SK-N-SH treated with all-trans-retinoic acid at 6 μM for 48 hours (cell line): ENCODE results near the gene FANCE.

Experiments
- ARNTL ChIP-seq: fragments of 450-650 bp; formaldehyde crosslinking; IDR thresholded peaks from 2 replicates; pipeline ENCODE4 v1.5.0; 2020; ENCODE audit warnings: low read depth, mild to moderate bottlenecking, moderate library complexity, borderline replicate concordance
- BACH2 ChIP-seq: fragments of 250-450 bp; sonication (Bioruptor Pico); IDR thresholded peaks from 2 replicates; pipeline ENCODE4 v1.9.0; 2021; ENCODE audit warnings: mild to moderate bottlenecking, borderline replicate concordance
- ISL1 ChIP-seq: fragments of 250-450 bp; sonication (Bioruptor Pico); IDR thresholded peaks from 2 replicates; pipeline ENCODE4 v2.1.2; 2022; ENCODE audit warnings: mild to moderate bottlenecking, moderate library complexity
- OSR1 ChIP-seq: fragments of 250-450 bp; sonication (Bioruptor Pico); IDR thresholded peaks from 2 replicates; pipeline ENCODE4 v1.8.0; 2022; ENCODE audit warnings: moderate library complexity, mild to moderate bottlenecking, inconsistent platforms
- PPARA ChIP-seq: fragments of 250-450 bp; sonication (Bioruptor Pico); IDR thresholded peaks from 2 replicates; pipeline ENCODE4 v1.5.0; 2020; ENCODE audit warnings: mild to moderate bottlenecking, borderline replicate concordance
- RARB ChIP-seq: fragments of 250-450 bp; sonication (Bioruptor Pico); IDR thresholded peaks from 2 replicates; pipeline ENCODE4 v1.8.0; 2021; ENCODE audit warnings: mild to moderate bottlenecking, moderate library complexity
- SNAI2 ChIP-seq: fragments of 250-450 bp; sonication (Bioruptor Pico); IDR thresholded peaks from 2 replicates; pipeline ENCODE4 v1.5.0; 2020; ENCODE audit warnings: mild to moderate bottlenecking, moderate library complexity
- TCF4 ChIP-seq: fragments of 250-450 bp; sonication (Bioruptor Pico); IDR thresholded peaks from 2 replicates; pipeline ENCODE4 v1.8.0; 2021; ENCODE audit warnings: mild to moderate bottlenecking, moderate library complexity, borderline replicate concordance
- ZC3H10 ChIP-seq: fragments of 250-450 bp; sonication (Bioruptor Pico); IDR thresholded peaks from 2 replicates; pipeline ENCODE4 v1.5.1; 2021; ENCODE audit warnings: mild to moderate bottlenecking, moderate library complexity
- ZFP3 ChIP-seq: fragments of 250-450 bp; sonication (Bioruptor Pico); IDR thresholded peaks from 2 replicates; pipeline ENCODE4 v1.5.0; 2020; ENCODE audit warnings: mild to moderate bottlenecking, moderate library complexity
- ZNF8 ChIP-seq: fragments of 450-650 bp; formaldehyde crosslinking; IDR thresholded peaks from 2 replicates; pipeline ENCODE4 v1.5.0; 2020; ENCODE audit warnings: mild to moderate bottlenecking, moderate library complexity
- TF ChIP-seq, protein P1 (sequence below): fragments of 250-450 bp; sonication (Bioruptor Pico); IDR thresholded peaks from 2 replicates; pipeline ENCODE4 v1.8.0; 2021; ENCODE audit warnings: low read depth, mild to moderate bottlenecking, moderate library complexity, borderline replicate concordance
- TF ChIP-seq, protein P2 (sequence below): fragments of 250-450 bp; sonication (Bioruptor Pico); IDR thresholded peaks from 2 replicates; pipeline ENCODE4 v1.8.0; 2020; ENCODE audit warnings: mild to moderate bottlenecking, moderate library complexity, borderline replicate concordance
- TF ChIP-seq, protein P3 (sequence below): fragments of 250-450 bp; sonication (Bioruptor Pico); IDR thresholded peaks from 2 replicates; pipeline ENCODE4 v1.5.0; 2020; ENCODE audit warnings: mild to moderate bottlenecking, moderate library complexity

DNA sequence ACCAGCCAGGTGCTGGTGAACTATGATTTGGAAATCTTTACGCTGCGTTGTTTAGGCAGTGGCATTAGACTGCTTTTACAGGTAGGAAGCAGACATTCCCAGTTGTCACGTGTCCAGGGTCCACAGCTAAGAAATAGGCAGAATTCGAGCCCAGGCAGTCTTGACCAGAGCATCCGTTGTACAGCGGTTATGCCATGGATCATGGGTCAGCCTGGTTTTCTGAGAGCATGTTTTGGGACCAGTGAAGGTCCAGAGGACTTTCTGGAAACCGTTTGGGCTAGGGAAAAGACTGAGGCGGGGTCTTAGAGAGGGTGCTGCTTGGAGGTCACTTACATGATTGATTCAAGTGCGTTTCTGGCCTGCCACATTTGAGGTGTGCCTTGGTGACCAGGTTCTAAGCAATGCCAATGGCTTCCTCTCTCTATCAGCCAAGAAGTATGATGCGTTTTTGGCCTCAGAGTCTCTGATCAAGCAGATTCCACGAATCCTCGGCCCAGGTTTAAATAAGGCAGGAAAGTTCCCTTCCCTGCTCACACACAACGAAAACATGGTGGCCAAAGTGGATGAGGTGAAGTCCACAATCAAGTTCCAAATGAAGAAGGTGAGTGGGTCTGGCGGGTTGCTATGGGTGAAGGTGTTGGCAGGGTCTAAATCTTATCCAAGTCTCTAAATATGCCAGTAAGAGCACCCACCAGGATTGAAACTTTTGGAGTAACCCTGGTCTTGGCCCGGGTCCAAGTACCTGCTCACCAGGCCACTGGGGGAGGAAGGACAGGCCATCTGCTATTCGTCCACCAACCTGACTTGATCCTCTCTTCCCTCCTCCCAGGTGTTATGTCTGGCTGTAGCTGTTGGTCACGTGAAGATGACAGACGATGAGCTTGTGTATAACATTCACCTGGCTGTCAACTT, 17.9 kb downstream of the FANCE start:
- no peak for TF ChIP-seq SNAI2 (CRISPR knock-in tag)
- no peak for TF ChIP-seq ARNTL (CRISPR knock-in tag)
- no peak for TF ChIP-seq ISL1 (CRISPR knock-in tag)
- TF ChIP-seq OSR1 (CRISPR knock-in tag) = no peak
- TF ChIP-seq, protein P1, sequence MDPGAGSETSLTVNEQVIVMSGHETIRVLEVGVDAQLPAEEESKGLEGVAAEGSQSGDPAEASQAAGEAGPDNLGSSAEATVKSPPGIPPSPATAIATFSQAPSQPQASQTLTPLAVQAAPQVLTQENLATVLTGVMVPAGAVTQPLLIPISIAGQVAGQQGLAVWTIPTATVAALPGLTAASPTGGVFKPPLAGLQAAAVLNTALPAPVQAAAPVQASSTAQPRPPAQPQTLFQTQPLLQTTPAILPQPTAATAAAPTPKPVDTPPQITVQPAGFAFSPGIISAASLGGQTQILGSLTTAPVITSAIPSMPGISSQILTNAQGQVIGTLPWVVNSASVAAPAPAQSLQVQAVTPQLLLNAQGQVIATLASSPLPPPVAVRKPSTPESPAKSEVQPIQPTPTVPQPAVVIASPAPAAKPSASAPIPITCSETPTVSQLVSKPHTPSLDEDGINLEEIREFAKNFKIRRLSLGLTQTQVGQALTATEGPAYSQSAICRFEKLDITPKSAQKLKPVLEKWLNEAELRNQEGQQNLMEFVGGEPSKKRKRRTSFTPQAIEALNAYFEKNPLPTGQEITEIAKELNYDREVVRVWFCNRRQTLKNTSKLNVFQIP (CRISPR knock-in tag) = no peak
- TF ChIP-seq, protein P2, sequence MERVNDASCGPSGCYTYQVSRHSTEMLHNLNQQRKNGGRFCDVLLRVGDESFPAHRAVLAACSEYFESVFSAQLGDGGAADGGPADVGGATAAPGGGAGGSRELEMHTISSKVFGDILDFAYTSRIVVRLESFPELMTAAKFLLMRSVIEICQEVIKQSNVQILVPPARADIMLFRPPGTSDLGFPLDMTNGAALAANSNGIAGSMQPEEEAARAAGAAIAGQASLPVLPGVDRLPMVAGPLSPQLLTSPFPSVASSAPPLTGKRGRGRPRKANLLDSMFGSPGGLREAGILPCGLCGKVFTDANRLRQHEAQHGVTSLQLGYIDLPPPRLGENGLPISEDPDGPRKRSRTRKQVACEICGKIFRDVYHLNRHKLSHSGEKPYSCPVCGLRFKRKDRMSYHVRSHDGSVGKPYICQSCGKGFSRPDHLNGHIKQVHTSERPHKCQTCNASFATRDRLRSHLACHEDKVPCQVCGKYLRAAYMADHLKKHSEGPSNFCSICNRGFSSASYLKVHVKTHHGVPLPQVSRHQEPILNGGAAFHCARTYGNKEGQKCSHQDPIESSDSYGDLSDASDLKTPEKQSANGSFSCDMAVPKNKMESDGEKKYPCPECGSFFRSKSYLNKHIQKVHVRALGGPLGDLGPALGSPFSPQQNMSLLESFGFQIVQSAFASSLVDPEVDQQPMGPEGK (CRISPR knock-in tag) = no peak
- TF ChIP-seq BACH2 (CRISPR knock-in tag) = no peak
- no peak for TF ChIP-seq ZFP3 (CRISPR knock-in tag)
- no peak for TF ChIP-seq RARB (CRISPR knock-in tag)
- TF ChIP-seq ZC3H10 = no peak
- 0 out of 2 replicates have a peak, but pooled peaks have one; percentile 32 for TF ChIP-seq TCF4 (CRISPR knock-in tag)
- TF ChIP-seq, protein P3, sequence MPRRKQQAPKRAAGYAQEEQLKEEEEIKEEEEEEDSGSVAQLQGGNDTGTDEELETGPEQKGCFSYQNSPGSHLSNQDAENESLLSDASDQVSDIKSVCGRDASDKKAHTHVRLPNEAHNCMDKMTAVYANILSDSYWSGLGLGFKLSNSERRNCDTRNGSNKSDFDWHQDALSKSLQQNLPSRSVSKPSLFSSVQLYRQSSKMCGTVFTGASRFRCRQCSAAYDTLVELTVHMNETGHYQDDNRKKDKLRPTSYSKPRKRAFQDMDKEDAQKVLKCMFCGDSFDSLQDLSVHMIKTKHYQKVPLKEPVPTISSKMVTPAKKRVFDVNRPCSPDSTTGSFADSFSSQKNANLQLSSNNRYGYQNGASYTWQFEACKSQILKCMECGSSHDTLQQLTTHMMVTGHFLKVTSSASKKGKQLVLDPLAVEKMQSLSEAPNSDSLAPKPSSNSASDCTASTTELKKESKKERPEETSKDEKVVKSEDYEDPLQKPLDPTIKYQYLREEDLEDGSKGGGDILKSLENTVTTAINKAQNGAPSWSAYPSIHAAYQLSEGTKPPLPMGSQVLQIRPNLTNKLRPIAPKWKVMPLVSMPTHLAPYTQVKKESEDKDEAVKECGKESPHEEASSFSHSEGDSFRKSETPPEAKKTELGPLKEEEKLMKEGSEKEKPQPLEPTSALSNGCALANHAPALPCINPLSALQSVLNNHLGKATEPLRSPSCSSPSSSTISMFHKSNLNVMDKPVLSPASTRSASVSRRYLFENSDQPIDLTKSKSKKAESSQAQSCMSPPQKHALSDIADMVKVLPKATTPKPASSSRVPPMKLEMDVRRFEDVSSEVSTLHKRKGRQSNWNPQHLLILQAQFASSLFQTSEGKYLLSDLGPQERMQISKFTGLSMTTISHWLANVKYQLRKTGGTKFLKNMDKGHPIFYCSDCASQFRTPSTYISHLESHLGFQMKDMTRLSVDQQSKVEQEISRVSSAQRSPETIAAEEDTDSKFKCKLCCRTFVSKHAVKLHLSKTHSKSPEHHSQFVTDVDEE (CRISPR knock-in tag) = no peak
- no peak for TF ChIP-seq PPARA
- TF ChIP-seq ZNF8 (CRISPR knock-in tag) = no peak
